HepG2 (cell line): ENCODE data around the gene MPLKIP. TPM values are rescaled to one million over a fixed set of nuclear protein-coding genes. Genes with fewer than 3 reads are reported as not detected.

ENCODE experiments used
- CEBPG ChIP-seq: IDR thresholded peaks from 2 replicates; pipeline ENCODE4 v1.6.1; 2016
- DNMT1 ChIP-seq: sonication (generic); formaldehyde crosslinking; IDR thresholded peaks from 2 replicates; pipeline ENCODE4 v1.5.1; 2020; ENCODE audit warnings: mild to moderate bottlenecking, missing genetic modification reagents
- EP300 ChIP-seq, 3 experiments: sonication (generic) in 1 of 3; formaldehyde crosslinking in 1 of 3; IDR thresholded peaks; 2 replicates each; pipeline versions ENCODE4 v1.5.1 to v1.6.1; 2011 to 2020; ENCODE audit warnings: low read depth in 2 of 3, low read length in 2 of 3, borderline replicate concordance in 1 of 3, improper control_type of control experiment in 1 of 3, mild to moderate bottlenecking in 1 of 3, missing genetic modification reagents in 1 of 3, moderate library complexity in 1 of 3
- HHEX ChIP-seq: IDR thresholded peaks from 2 replicates; pipeline ENCODE4 v1.6.1; 2016; ENCODE audit warnings: control low read depth
- ISX ChIP-seq: sonication (generic); formaldehyde crosslinking; conservative IDR thresholded peaks from 2 replicates; pipeline ENCODE4 v1.5.0; 2020; ENCODE audit warnings: missing genetic modification reagents
- KDM5B ChIP-seq: sonication (generic); formaldehyde crosslinking; IDR thresholded peaks from 2 replicates; pipeline ENCODE4 v1.4.0; 2020; ENCODE audit warnings: missing genetic modification reagents, mild to moderate bottlenecking, borderline replicate concordance
- KLF6 ChIP-seq: IDR thresholded peaks from 2 replicates; pipeline ENCODE4 v1.8.0; 2016; ENCODE audit warnings: missing biosample characterization, missing genetic modification reagents
- PCBP1 ChIP-seq: fragments of 200-400 bp; formaldehyde crosslinking; IDR thresholded peaks from 2 replicates; pipeline ENCODE4 v1.6.1; 2017; ENCODE audit warnings: mild to moderate bottlenecking, low read depth, low read length, borderline replicate concordance
- PHF21A ChIP-seq: sonication (generic); formaldehyde crosslinking; IDR thresholded peaks from 2 replicates; pipeline ENCODE4 v1.5.0; 2020; ENCODE audit warnings: mild to moderate bottlenecking, missing genetic modification reagents
- PLSCR1 ChIP-seq: sonication (generic); formaldehyde crosslinking; IDR thresholded peaks from 2 replicates; pipeline ENCODE4 v1.5.0; 2020; ENCODE audit warnings: missing genetic modification reagents, mild to moderate bottlenecking, borderline replicate concordance
- POGZ ChIP-seq: sonication (generic); formaldehyde crosslinking; IDR thresholded peaks from 2 replicates; pipeline ENCODE4 v1.4.0; 2020; ENCODE audit warnings: mild to moderate bottlenecking, missing genetic modification reagents
- RFXAP ChIP-seq: sonication (generic); formaldehyde crosslinking; IDR thresholded peaks from 2 replicates; pipeline ENCODE4 v1.4.0; 2020; ENCODE audit warnings: missing genetic modification reagents, borderline replicate concordance
- SOX13 ChIP-seq, 3 experiments: fragments of 450-650 bp in 1 of 3; sonication (generic) in 1 of 3; formaldehyde crosslinking in 1 of 3; IDR thresholded peaks in 2 of 3; conservative IDR thresholded peaks in 1 of 3; 2 replicates each; pipeline versions ENCODE4 v1.5.0 to v1.6.1; 2016 to 2020; ENCODE audit warnings: antibody characterized with exemption in 1 of 3, mild to moderate bottlenecking in 1 of 3, missing compliant biosample characterization in 1 of 3, missing genetic modification reagents in 1 of 3, moderate library complexity in 1 of 3
- SP140L ChIP-seq: sonication (generic); formaldehyde crosslinking; IDR thresholded peaks from 2 replicates; pipeline ENCODE4 v1.4.0; 2020; ENCODE audit warnings: missing genetic modification reagents, borderline replicate concordance
- TFDP2 ChIP-seq: sonication (generic); formaldehyde crosslinking; IDR thresholded peaks from 2 replicates; pipeline ENCODE4 v1.4.0; 2020; ENCODE audit warnings: missing genetic modification reagents
- ZNF280D ChIP-seq: sonication (generic); formaldehyde crosslinking; IDR thresholded peaks from 2 replicates; pipeline ENCODE4 v1.5.1; 2020; ENCODE audit warnings: mild to moderate bottlenecking, missing genetic modification reagents
- ZNF281 ChIP-seq: sonication (generic); formaldehyde crosslinking; IDR thresholded peaks from 2 replicates; pipeline ENCODE4 v1.4.0; 2020; ENCODE audit warnings: missing genetic modification reagents, borderline replicate concordance
- ZNF337 ChIP-seq: sonication (generic); formaldehyde crosslinking; IDR thresholded peaks from 2 replicates; pipeline ENCODE4 v1.5.1; 2020; ENCODE audit warnings: missing genetic modification reagents, low read depth, mild to moderate bottlenecking, borderline replicate concordance
- ZNF546 ChIP-seq: sonication (generic); formaldehyde crosslinking; conservative IDR thresholded peaks from 2 replicates; pipeline ENCODE4 v1.8.1; 2023; ENCODE audit warnings: mild to moderate bottlenecking, missing genetic modification reagents
- ZNF580 ChIP-seq: IDR thresholded peaks from 2 replicates; pipeline ENCODE4 v1.6.1; 2016; ENCODE audit warnings: low read depth, borderline replicate concordance
- ZNF652 ChIP-seq: IDR thresholded peaks from 2 replicates; pipeline ENCODE4 v1.6.1; 2016; ENCODE audit warnings: low read depth, borderline replicate concordance
- polyA plus RNA-seq, 8 experiments: library from polyadenylated mRNA; depleted of rRNA in 3 of 8; stranded (reverse) in 7 of 8; unstranded in 1 of 8; fragments of >200 nt; fragmentation: Illumina TruSeq in 4 of 8; extraction: Trizol in 4 of 8; gene quantifications; 2 replicates each; pipeline versions ENCODE4 v1.2.1 to v1.2.3, GENCODE V29; 2011 to 2016; ENCODE audit warnings: low read depth in 4 of 8, missing spikeins in 1 of 8, mixed read lengths in 1 of 8; ENCODE audit not compliant: insufficient read depth in 1 of 8
- total RNA-seq, 5 experiments: library from RNA; depleted of rRNA; stranded (reverse); fragments of >200 nt; fragmentation: Illumina TruSeq; extraction: Trizol; gene quantifications; 2 replicates each; pipeline ENCODE4 v1.2.3, GENCODE V29; 2016; ENCODE audit warnings: low read depth in 1 of 5

MPLKIP gene
- total and polyA plus RNA-seq, 2 of the 13 experiments (the other 11 are each of a cell fraction or from before 2014, with no cell fraction given) = 40.1 to 45.7 TPM

- TF ChIP-seq ZNF281 (CRISPR knock-in tag) = peak; percentile 66; the same call in 1 of the 2 replicates
- TF ChIP-seq HHEX (CRISPR knock-in tag) = no peak
- 0 out of 2 replicates have a peak, but pooled peaks have one; percentile 48 for TF ChIP-seq ZNF280D (CRISPR knock-in tag)
- TF ChIP-seq DNMT1 (CRISPR knock-in tag) = no peak
- TF ChIP-seq EP300 (IDR thresholded peaks at IDR 0.05; ENCODE audit: low read depth in 2 of 2, low read length in 2 of 2) = 0 out of 4 replicates have a peak, but pooled peaks of 1 of the 2 experiments have one; percentile 27
- TF ChIP-seq EP300 (CRISPR knock-in tag; IDR thresholded peaks at IDR 0.05; ENCODE audit: borderline replicate concordance) = no peak
- 0 out of 2 replicates have a peak, but pooled peaks have one; percentile 31 for TF ChIP-seq POGZ (CRISPR knock-in tag)
- no peak for TF ChIP-seq KLF6 (CRISPR knock-in tag)
- TF ChIP-seq SP140L (CRISPR knock-in tag) = no peak
- no peak for TF ChIP-seq PLSCR1 (CRISPR knock-in tag)
- no peak for TF ChIP-seq SOX13 (IDR thresholded peaks at IDR 0.05)
- no peak for TF ChIP-seq SOX13 (CRISPR knock-in tag; conservative IDR thresholded peaks at IDR 0.05 in 1 of 2, IDR thresholded peaks at IDR 0.05 in 1 of 2)
- no peak for TF ChIP-seq ZNF580 (CRISPR knock-in tag)
- TF ChIP-seq PHF21A (CRISPR knock-in tag) = no peak
- no peak for TF ChIP-seq ZNF546 (CRISPR knock-in tag)
- no peak for TF ChIP-seq CEBPG (CRISPR knock-in tag)
- peak; percentile 72 for TF ChIP-seq ZNF652 (CRISPR knock-in tag)
- TF ChIP-seq KDM5B = no peak
- TF ChIP-seq RFXAP (CRISPR knock-in tag) = no peak
- TF ChIP-seq PCBP1 = no peak
- TF ChIP-seq ZNF337 (CRISPR knock-in tag) = no peak
- no peak for TF ChIP-seq TFDP2
- TF ChIP-seq ISX (CRISPR knock-in tag) = no peak
Measured at GRCh38 chr7:40095695-40096327, 38.6 kb downstream of the MPLKIP start (continued).
